Measurements from ENCODE around the gene CHD3.

DNA sequence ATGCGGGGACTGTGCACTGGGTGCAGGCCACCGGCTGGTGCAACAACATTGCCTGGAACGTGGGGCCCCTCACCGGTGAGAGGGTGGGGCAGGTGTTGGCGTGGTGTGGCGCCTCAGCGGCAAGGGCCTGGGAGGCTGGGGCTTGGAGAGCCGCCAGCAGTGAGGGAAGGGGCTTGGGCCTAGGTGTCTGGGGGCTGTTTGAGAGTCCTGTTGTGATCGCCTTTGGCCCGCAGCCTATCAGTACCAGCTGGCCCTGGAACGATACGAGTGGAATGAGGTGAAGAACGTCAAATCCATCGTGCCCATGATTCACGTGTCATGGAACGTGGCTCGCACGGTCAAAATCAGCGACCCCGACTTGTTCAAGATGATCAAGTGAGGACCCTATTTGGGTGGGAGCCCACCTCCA lies 36.3 kb upstream of the CHD3 start:
- TF ChIP-seq CTCF (conservative IDR thresholded peaks at IDR 0.05; ENCODE audit: low read length) (no peak), EZH2phosphoT487 (IDR thresholded peaks at IDR 0.05; ENCODE audit: borderline replicate concordance) (no peak)

All from Loucy (cell line).